ENCODE data around the gene EPAS1. TPM values are rescaled to one million over a fixed set of nuclear protein-coding genes. Genes with fewer than 3 reads are reported as not detected.

The EPAS1 gene
- total RNA-seq, 1 donor from 2014 or later: 0.47 TPM

DNA sequence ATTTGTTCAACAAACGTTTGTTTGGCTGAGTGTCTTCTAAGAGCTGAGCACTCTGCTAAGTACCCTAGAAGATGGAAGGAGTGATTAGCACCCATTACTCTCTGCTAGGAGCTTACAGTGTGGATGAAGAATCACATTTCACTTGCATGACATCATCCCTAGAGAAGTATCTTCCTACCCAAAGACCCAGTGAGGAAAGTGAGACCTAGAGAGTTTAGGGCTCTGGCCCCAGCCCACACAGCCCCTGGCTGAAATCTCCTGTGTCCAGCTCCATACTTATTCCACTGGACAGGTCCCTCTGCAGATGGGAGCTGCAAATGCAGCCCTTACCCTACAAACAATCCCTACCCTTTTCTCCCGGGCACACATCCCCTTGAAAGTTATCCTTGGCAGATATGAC is 26.8 kb upstream of the EPAS1 start:
- Mint-ChIP-seq H3K27ac (no peak overlapping the region), H3K27me3 (peaks cover 14% of the 10 kb centered on the region), H3K4me1 (peaks cover 6% of the 10 kb centered on the region), H3K4me3 (no peak overlapping the region), H3K36me3 (ENCODE audit: low read depth) (no peaks in the 10 kb centered on the region), H3K9me3 (no peaks in the 10 kb centered on the region)
- ChIA-PET POLR2A (no interaction called here), CTCF (no interaction called here)
- DNase-seq (no peak), ATAC-seq (ENCODE audit: low read depth) (no peak)
- intact Hi-C loops (cut with micrococcal nuclease): no loop called here
- TF ChIP-seq, protein P1, sequence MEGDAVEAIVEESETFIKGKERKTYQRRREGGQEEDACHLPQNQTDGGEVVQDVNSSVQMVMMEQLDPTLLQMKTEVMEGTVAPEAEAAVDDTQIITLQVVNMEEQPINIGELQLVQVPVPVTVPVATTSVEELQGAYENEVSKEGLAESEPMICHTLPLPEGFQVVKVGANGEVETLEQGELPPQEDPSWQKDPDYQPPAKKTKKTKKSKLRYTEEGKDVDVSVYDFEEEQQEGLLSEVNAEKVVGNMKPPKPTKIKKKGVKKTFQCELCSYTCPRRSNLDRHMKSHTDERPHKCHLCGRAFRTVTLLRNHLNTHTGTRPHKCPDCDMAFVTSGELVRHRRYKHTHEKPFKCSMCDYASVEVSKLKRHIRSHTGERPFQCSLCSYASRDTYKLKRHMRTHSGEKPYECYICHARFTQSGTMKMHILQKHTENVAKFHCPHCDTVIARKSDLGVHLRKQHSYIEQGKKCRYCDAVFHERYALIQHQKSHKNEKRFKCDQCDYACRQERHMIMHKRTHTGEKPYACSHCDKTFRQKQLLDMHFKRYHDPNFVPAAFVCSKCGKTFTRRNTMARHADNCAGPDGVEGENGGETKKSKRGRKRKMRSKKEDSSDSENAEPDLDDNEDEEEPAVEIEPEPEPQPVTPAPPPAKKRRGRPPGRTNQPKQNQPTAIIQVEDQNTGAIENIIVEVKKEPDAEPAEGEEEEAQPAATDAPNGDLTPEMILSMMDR (IDR thresholded peaks at IDR 0.05): no peak

DNA sequence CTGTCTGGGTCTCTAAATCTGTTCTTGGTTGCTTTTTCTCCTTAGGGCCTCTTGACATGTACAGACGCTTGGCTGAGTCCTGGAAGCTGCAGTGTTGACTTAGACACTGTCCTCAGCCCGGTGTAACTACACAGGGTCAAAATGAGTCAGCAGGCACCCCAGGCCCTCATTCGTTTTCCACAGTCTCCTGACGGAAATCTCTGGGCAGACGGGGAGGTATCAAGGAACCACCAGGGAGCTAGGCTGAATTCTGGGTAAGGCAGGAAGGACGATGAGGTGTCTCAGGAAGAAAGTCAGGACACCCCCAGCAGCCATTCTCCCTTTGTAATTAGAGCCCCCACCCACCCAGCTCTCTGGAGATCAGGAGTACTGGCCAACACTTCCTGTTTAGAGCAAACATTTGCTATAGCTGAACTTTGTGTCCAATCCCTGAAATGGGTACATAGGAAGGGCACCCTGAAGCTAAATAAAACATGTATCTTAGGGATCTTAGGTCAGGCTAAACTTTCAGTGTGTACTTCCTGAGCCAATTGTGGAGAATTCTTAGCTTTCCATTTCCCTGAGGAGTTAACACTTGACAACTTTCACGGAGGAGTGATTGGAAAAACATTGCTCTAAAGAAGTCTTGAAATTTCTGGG is 23.9 kb upstream of the EPAS1 start:
- intact Hi-C loops (cut with micrococcal nuclease): no loop called here
- peaks cover 37% of the 10 kb centered on the region for H3K27me3 Mint-ChIP-seq
- H3K36me3 Mint-ChIP-seq (ENCODE audit: low read depth): no peaks in the 10 kb centered on the region
- H3K27ac Mint-ChIP-seq: no peak overlapping the region
- H3K9me3 Mint-ChIP-seq: no peaks in the 10 kb centered on the region
- POLR2A ChIA-PET: no interaction called here
- H3K4me1 Mint-ChIP-seq: peaks cover 7% of the 10 kb centered on the region
- no peak overlapping the region for H3K4me3 Mint-ChIP-seq
- CTCF ChIA-PET: no interaction called here
- DNase-seq (no peak), ATAC-seq (ENCODE audit: low read depth) (no peak)
- TF ChIP-seq, protein P1 (IDR thresholded peaks at IDR 0.05): no peak

DNA sequence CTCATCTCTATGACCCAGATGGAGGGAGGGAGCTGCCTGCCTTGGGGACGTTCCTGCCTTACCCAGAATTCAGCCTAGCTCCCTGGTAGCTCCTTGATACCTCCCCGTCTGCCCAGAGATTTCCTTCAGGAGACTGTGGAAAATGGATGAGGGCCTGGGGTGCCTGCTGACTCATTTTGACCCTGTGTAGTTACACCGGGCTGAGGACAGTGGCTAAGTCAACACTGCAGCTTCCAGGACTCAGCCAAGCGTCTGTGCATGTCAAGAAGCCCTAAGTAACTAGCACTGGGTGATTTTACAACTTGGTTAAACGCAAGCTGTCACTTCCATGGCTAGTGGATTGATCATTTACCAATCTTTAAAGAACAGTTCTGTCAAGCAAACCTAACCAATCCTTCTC is 23.3 kb upstream of the EPAS1 start:
- Mint-ChIP-seq H3K36me3 (ENCODE audit: low read depth) (no peaks in the 10 kb centered on the region), H3K9me3 (no peaks in the 10 kb centered on the region), H3K27me3 (peaks cover 41% of the 10 kb centered on the region), H3K4me3 (no peak overlapping the region), H3K4me1 (peaks cover 5% of the 10 kb centered on the region), H3K27ac (no peak overlapping the region)
- TF ChIP-seq, protein P1 (IDR thresholded peaks at IDR 0.05): no peak
- ChIA-PET POLR2A (no interaction called here), CTCF (no interaction called here)
- intact Hi-C loops (cut with micrococcal nuclease): no loop called here
- DNase-seq (no peak), ATAC-seq (ENCODE audit: low read depth) (no peak)

DNA sequence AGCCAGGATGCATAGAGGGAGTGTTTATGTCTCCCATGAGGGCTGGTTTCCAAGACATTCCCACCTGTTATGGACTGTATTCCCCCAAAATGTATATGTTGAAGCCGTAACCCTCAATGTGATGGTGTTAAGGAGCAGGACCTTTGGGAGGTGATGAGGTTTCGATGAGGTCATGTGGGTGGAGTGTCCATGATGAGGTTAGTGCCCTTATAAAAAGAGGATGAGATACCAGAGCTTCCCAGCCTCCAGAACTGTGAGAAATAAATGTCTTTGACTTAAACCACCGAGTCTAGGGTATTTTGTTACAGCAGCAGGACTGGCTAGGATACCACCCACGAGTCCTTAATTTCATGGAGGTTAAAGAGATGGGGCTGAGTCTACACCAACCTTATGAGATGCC is 22.6 kb upstream of the EPAS1 start:
- ChIA-PET POLR2A (no interaction called here), CTCF (no interaction called here)
- DNase-seq (no peak), ATAC-seq (ENCODE audit: low read depth) (no peak)
- Mint-ChIP-seq H3K4me1 (peaks cover 5% of the 10 kb centered on the region), H3K27me3 (peaks cover 42% of the 10 kb centered on the region), H3K27ac (no peak overlapping the region), H3K9me3 (no peaks in the 10 kb centered on the region), H3K36me3 (ENCODE audit: low read depth) (no peaks in the 10 kb centered on the region), H3K4me3 (no peak overlapping the region)
- TF ChIP-seq, protein P1 (IDR thresholded peaks at IDR 0.05): no peak
- intact Hi-C loops (cut with micrococcal nuclease): no loop called here

DNA sequence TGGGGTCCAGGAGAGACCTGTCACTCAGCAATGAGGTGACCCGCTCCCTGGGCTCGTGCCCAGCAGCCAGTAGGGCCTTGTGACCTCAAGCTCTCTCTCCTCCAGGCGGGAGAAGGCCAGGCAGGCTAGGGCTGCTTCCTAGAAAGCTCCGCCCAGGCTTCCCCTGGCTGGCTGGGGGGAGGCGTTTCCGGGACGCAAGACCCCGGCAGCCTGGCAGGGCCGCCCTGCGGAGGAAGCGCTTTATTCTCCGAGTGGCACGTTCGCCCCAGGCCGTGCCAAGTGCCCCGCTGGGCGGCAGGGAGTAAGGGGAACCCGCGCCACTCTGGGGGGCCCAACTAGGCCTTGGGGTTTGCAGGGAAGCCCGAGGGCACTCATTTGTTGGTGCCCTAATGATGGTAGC is 21.2 kb upstream of the EPAS1 start:
- Mint-ChIP-seq H3K36me3 (ENCODE audit: low read depth) (no peaks in the 10 kb centered on the region), H3K27ac (no peak overlapping the region), H3K9me3 (no peaks in the 10 kb centered on the region), H3K4me3 (no peak overlapping the region), H3K27me3 (peaks cover 42% of the 10 kb centered on the region), H3K4me1 (peaks cover 5% of the 10 kb centered on the region)
- CTCF ChIA-PET: interaction anchor here (0.6 kb wide), 1 partner anchor 696 kb away, joined by 3 read pairs; no protein-coding TSS in a partner anchor
- intact Hi-C loops (cut with micrococcal nuclease): no loop called here
- TF ChIP-seq, protein P1 (IDR thresholded peaks at IDR 0.05): no peak
- DNase-seq (no peak), ATAC-seq (ENCODE audit: low read depth) (no peak)
- POLR2A ChIA-PET: no interaction called here

Data from activated B cell treated with CpG ODN at 0.5 μM for 24 hours (primary cell).